Hepatocyte (in vitro differentiated cells): ENCODE results near the gene OR4F15. TPM values are rescaled to one million over a fixed set of nuclear protein-coding genes. Genes with fewer than 3 reads are reported as not detected.

Source experiments
- DNase-seq: peaks from one replicate; pipeline ENCODE4 v3.0.0-alpha.2; 2016; ENCODE audit warnings: low spot score
- H2AFZ ChIP-seq: fragments of 200-600 bp; sonication (generic); 2 replicates; pipeline ENCODE4 v1.6.0; 2016; ENCODE audit warnings: antibody characterized with exemption, mild to moderate bottlenecking
- H3K27ac ChIP-seq: fragments of 200-600 bp; sonication (generic); 2 replicates; pipeline ENCODE4 v1.5.1; 2016; ENCODE audit warnings: mild to moderate bottlenecking
- H3K27me3 ChIP-seq: fragments of 200-600 bp; sonication (generic); 2 replicates; pipeline ENCODE4 v1.6.1; 2016
- H3K36me3 ChIP-seq: fragments of 200-600 bp; sonication (generic); replicated peaks from 2 replicates; pipeline ENCODE4 v1.5.1; 2016; ENCODE audit warnings: low read depth; ENCODE audit not compliant: insufficient read depth
- H3K4me1 ChIP-seq: fragments of 200-600 bp; sonication (generic); 2 replicates; pipeline ENCODE4 v1.5.1; 2016; ENCODE audit warnings: mild to moderate bottlenecking, moderate library complexity; ENCODE audit not compliant: insufficient read depth
- H3K4me2 ChIP-seq: fragments of 200-600 bp; sonication (generic); 2 replicates; pipeline ENCODE4 v1.6.0; 2016
- H3K4me3 ChIP-seq: fragments of 200-600 bp; sonication (generic); 2 replicates; pipeline ENCODE4 v1.5.1; 2016; ENCODE audit warnings: mild to moderate bottlenecking
- H3K79me2 ChIP-seq: fragments of 200-600 bp; sonication (generic); 2 replicates; pipeline ENCODE4 v1.6.0; 2017; ENCODE audit warnings: mild to moderate bottlenecking
- H3K9me2 ChIP-seq: fragments of 200-600 bp; sonication (generic); replicated peaks from 2 replicates; pipeline ENCODE4 v1.6.0; 2017; ENCODE audit warnings: mild to moderate bottlenecking; ENCODE audit not compliant: insufficient read depth
- H3K9me3 ChIP-seq: fragments of 200-600 bp; sonication (generic); 2 replicates; pipeline ENCODE4 v1.5.1; 2016; ENCODE audit warnings: low read depth, mild to moderate bottlenecking
- H4K20me1 ChIP-seq: fragments of 200-600 bp; sonication (generic); 2 replicates; pipeline ENCODE4 v1.6.0; 2016; ENCODE audit warnings: mild to moderate bottlenecking; ENCODE audit not compliant: insufficient read depth, poor library complexity, severe bottlenecking
- CTCF ChIP-seq: fragments of 200-600 bp; sonication (generic); IDR thresholded peaks from 2 replicates; pipeline ENCODE4 v1.5.1; 2016; ENCODE audit warnings: antibody characterized with exemption, mild to moderate bottlenecking; ENCODE audit not compliant: poor library complexity
- EZH2 ChIP-seq: fragments of 200-600 bp; sonication (generic); IDR thresholded peaks from 2 replicates; pipeline ENCODE4 v1.6.1; 2016; ENCODE audit warnings: antibody characterized with exemption, mild to moderate bottlenecking, borderline replicate concordance
- EZH2phosphoT487 ChIP-seq: fragments of 200-600 bp; sonication (generic); IDR thresholded peaks from one replicate; pipeline ENCODE4 v1.6.1; 2018; ENCODE audit warnings: antibody characterized with exemption, mild to moderate bottlenecking, low read depth, moderate library complexity; ENCODE audit not compliant: unreplicated experiment, severe bottlenecking
- WGBS: methylation state at CpG from one replicate; pipeline ENCODE4 v1.1.6; 2016; ENCODE audit warnings: low lambda C conversion rate; ENCODE audit errors: missing lambda C conversion rate; 5-methylcytosine and 5-hydroxymethylcytosine counted together
- polyA plus RNA-seq: library from polyadenylated mRNA; unstranded; fragments of >200 nt; fragmentation: Nextera tagmentation; extraction: Ambion mirVana; gene quantifications from 2 replicates; pipeline ENCODE4 v1.2.1, GENCODE V29; 2016
- total RNA-seq: library from RNA; depleted of rRNA; stranded (reverse); fragments of >200 nt; gene quantifications from 2 replicates; pipeline ENCODE4 v1.2.3, GENCODE V29; 2014

OR4F15 gene
- total and polyA plus RNA-seq, 2 experiments from 2014 or later, result not detected

DNA sequence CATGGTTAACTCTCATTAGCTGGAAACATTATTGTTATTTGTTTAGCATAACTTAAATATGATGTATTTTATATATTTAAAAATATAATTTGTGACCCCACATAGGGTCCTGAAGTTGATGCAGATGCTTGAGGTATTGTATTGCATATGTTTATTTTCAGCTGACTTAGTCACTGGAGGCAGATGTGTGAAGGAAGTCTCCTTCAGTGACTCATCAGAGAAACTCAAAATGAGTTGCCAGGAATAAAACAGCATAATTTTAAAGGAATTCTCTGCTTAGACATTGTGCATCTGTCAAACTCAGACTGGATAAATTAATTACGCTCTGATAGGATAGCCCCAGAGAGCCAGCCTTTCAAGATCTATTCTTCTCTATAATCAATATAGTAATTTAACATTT, 16.5 kb upstream of the OR4F15 start:
- Histone ChIP-seq H3K27ac (no peak overlapping the region), H3K36me3 (no peaks in the 10 kb centered on the region), H2AFZ (no peak overlapping the region), H3K4me3 (no peak overlapping the region), H4K20me1 (no peaks in the 10 kb centered on the region), H3K4me1 (peaks cover 2% of the 10 kb centered on the region), H3K9me2 (no peaks in the 10 kb centered on the region), H3K27me3 (no peaks in the 10 kb centered on the region), H3K79me2 (no peaks in the 10 kb centered on the region), H3K9me3 (no peaks in the 10 kb centered on the region), H3K4me2 (no peak overlapping the region)
- no peak for TF ChIP-seq CTCF
- no peak for TF ChIP-seq EZH2phosphoT487
- TF ChIP-seq EZH2, result no peak
- 82% methylated on average over 1 of the region's 1 CpG for WGBS
- DNase-seq, result no peak

- H3K4me3 ChIP-seq, result no peak overlapping the region
- no peak for DNase-seq
- H3K4me2 ChIP-seq, result no peak overlapping the region
- H3K79me2 ChIP-seq, result no peaks in the 10 kb centered on the region
- 50% methylated on average over 1 of the region's 1 CpG for WGBS
- no peaks in the 10 kb centered on the region for H3K27me3 ChIP-seq
- no peak for TF ChIP-seq CTCF
- TF ChIP-seq EZH2, result no peak
- no peak for TF ChIP-seq EZH2phosphoT487
- H3K4me1 ChIP-seq, result no peaks in the 10 kb centered on the region
- no peaks in the 10 kb centered on the region for H3K9me3 ChIP-seq
- H3K9me2 ChIP-seq, result no peaks in the 10 kb centered on the region
- H3K27ac ChIP-seq, result no peak overlapping the region
- H3K36me3 ChIP-seq, result no peaks in the 10 kb centered on the region
- no peak overlapping the region for H2AFZ ChIP-seq
- no peaks in the 10 kb centered on the region for H4K20me1 ChIP-seq
These were observed 12.3 kb upstream of the OR4F15 start for GRCh38 chr15:101799665-101800064.

GRCh38 chr15:101801048-101801447, 11.0 kb upstream of the OR4F15 start:
- TF ChIP-seq EZH2, result no peak
- TF ChIP-seq EZH2phosphoT487, result no peak
- TF ChIP-seq CTCF, result no peak
- H3K27me3 ChIP-seq, result no peaks in the 10 kb centered on the region

GRCh38 chr15:101803209-101803608, 8.8 kb upstream of the OR4F15 start, which contains the start of gene OR4F6:
OR4F6 (plus strand) TSS chr15:101803509; CDS start chr15:101805720, 2,211 bp downstream.
- Histone ChIP-seq H3K9me2 (no peaks in the 10 kb centered on the region), H3K27ac (no peak within 1 kb of the TSS), H3K4me2 (no peak within 1 kb of the TSS), H2AFZ (no peak within 1 kb of the TSS), H3K79me2 (no peaks in the 10 kb centered on the region), H3K9me3 (no peaks in the 10 kb centered on the region), H4K20me1 (no peaks in the 10 kb centered on the region), H3K27me3 (no peaks in the 10 kb centered on the region), H3K4me3 (no peak within 1 kb of the TSS), H3K36me3 (no peaks in the 10 kb centered on the region), H3K4me1 (no peaks in the 10 kb centered on the region)
- no peak for DNase-seq
- TF ChIP-seq EZH2phosphoT487 (no peak), CTCF (no peak), EZH2 (no peak)
- WGBS, result 92% methylated on average over 2 of the region's 2 CpGs

More at GRCh38 chr15:101801048-101801447, 11.0 kb upstream of the OR4F15 start:
- no peak for DNase-seq
- H2AFZ ChIP-seq, result no peak overlapping the region
- H3K4me3 ChIP-seq, result no peak overlapping the region
- no peaks in the 10 kb centered on the region for H3K9me2 ChIP-seq
- H4K20me1 ChIP-seq, result no peaks in the 10 kb centered on the region
- H3K9me3 ChIP-seq, result no peaks in the 10 kb centered on the region
- H3K36me3 ChIP-seq, result no peaks in the 10 kb centered on the region
- WGBS, result 92% methylated on average over 1 of the region's 1 CpG
- no peak overlapping the region for H3K4me2 ChIP-seq
- no peaks in the 10 kb centered on the region for H3K4me1 ChIP-seq
- H3K27ac ChIP-seq, result no peak overlapping the region
- no peaks in the 10 kb centered on the region for H3K79me2 ChIP-seq
